HepG2 (cell line): Measurements from ENCODE around the gene STEAP1B.
"Not testable (repeated sequence)": the region's sequence is repeated elsewhere in the genome, so short reads cannot be mapped to it uniquely, and the experiment has no call there.

ENCODE experiments used
- ARNT2 ChIP-seq: sonication (generic); formaldehyde crosslinking; IDR thresholded peaks from 2 replicates; pipeline ENCODE4 v1.8.0; 2022; ENCODE audit warnings: mild to moderate bottlenecking, low read depth, missing genetic modification reagents, moderate library complexity
- EP300 ChIP-seq, 3 experiments: sonication (generic) in 1 of 3; formaldehyde crosslinking in 1 of 3; IDR thresholded peaks; 2 replicates each; pipeline versions ENCODE4 v1.5.1 to v1.6.1; 2011 to 2020; ENCODE audit warnings: low read depth in 2 of 3, low read length in 2 of 3, borderline replicate concordance in 1 of 3, improper control_type of control experiment in 1 of 3, mild to moderate bottlenecking in 1 of 3, missing genetic modification reagents in 1 of 3, moderate library complexity in 1 of 3
- KLF6 ChIP-seq: IDR thresholded peaks from 2 replicates; pipeline ENCODE4 v1.8.0; 2016; ENCODE audit warnings: missing biosample characterization, missing genetic modification reagents
- MTF1 ChIP-seq: sonication (generic); formaldehyde crosslinking; IDR thresholded peaks from 2 replicates; pipeline ENCODE4 v1.5.0; 2020; ENCODE audit warnings: missing genetic modification reagents
- NBN ChIP-seq: fragments of 450-650 bp; conservative IDR thresholded peaks from 2 replicates; pipeline ENCODE4 v1.6.1; 2017
- POLR2A ChIP-seq, 2 experiments: IDR thresholded peaks; 2 replicates each; pipeline ENCODE4 v1.6.1; 2011; ENCODE audit warnings: low read depth in 2 of 2, low read length in 2 of 2, mild to moderate bottlenecking in 1 of 2, moderate library complexity in 1 of 2; ENCODE audit not compliant: insufficient read depth in 1 of 2
- ZNF326 ChIP-seq: sonication (generic); formaldehyde crosslinking; IDR thresholded peaks from 2 replicates; pipeline ENCODE4 v1.4.0; 2020; ENCODE audit warnings: missing genetic modification reagents, borderline replicate concordance
- ZNF343 ChIP-seq: sonication (generic); formaldehyde crosslinking; IDR thresholded peaks from 2 replicates; pipeline ENCODE4 v1.4.0; 2020; ENCODE audit warnings: mild to moderate bottlenecking, missing genetic modification reagents
- TF ChIP-seq, protein P1 (sequence below): sonication (generic); formaldehyde crosslinking; IDR thresholded peaks from 2 replicates; pipeline ENCODE4 v1.5.0; 2020; ENCODE audit warnings: mild to moderate bottlenecking, missing genetic modification reagents, moderate library complexity
- TF ChIP-seq, protein P2 (sequence below): sonication (generic); formaldehyde crosslinking; IDR thresholded peaks from 2 replicates; pipeline ENCODE4 v1.4.0; 2020; ENCODE audit warnings: missing genetic modification reagents
- TF ChIP-seq, protein P3 (sequence below), 2 experiments: IDR thresholded peaks; 2 replicates each; pipeline ENCODE4 v1.6.1; 2011 to 2012; ENCODE audit warnings: low read length in 2 of 2, borderline replicate concordance in 1 of 2, low read depth in 1 of 2, mild to moderate bottlenecking in 1 of 2, moderate library complexity in 1 of 2
- TF ChIP-seq, protein P4 (sequence below): sonication (generic); formaldehyde crosslinking; IDR thresholded peaks from 2 replicates; pipeline ENCODE4 v1.4.0; 2020; ENCODE audit warnings: mild to moderate bottlenecking, missing genetic modification reagents

DNA sequence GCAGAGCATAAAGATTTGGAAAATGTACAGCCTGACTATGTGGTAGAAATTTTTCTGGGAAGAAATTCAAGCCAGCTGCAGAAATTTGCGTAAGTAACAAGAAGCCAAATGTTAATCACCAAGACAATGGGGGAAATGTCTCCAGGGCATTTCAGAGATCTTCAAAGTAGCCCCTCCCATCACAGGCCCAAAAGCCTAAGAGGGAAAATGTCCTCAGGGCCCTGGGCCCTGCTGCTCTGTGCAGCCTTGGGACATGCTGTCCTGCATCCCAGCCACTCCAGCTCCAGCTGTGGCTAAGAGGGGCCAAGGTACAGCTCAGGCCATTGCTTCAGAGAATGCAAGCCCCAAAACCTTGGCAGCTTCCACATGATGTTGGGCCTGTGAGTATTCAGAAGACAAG, 19.6 kb upstream of the STEAP1B start:
- TF ChIP-seq, protein P1, sequence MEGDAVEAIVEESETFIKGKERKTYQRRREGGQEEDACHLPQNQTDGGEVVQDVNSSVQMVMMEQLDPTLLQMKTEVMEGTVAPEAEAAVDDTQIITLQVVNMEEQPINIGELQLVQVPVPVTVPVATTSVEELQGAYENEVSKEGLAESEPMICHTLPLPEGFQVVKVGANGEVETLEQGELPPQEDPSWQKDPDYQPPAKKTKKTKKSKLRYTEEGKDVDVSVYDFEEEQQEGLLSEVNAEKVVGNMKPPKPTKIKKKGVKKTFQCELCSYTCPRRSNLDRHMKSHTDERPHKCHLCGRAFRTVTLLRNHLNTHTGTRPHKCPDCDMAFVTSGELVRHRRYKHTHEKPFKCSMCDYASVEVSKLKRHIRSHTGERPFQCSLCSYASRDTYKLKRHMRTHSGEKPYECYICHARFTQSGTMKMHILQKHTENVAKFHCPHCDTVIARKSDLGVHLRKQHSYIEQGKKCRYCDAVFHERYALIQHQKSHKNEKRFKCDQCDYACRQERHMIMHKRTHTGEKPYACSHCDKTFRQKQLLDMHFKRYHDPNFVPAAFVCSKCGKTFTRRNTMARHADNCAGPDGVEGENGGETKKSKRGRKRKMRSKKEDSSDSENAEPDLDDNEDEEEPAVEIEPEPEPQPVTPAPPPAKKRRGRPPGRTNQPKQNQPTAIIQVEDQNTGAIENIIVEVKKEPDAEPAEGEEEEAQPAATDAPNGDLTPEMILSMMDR: not testable (repeated sequence)
- TF ChIP-seq, protein P2, sequence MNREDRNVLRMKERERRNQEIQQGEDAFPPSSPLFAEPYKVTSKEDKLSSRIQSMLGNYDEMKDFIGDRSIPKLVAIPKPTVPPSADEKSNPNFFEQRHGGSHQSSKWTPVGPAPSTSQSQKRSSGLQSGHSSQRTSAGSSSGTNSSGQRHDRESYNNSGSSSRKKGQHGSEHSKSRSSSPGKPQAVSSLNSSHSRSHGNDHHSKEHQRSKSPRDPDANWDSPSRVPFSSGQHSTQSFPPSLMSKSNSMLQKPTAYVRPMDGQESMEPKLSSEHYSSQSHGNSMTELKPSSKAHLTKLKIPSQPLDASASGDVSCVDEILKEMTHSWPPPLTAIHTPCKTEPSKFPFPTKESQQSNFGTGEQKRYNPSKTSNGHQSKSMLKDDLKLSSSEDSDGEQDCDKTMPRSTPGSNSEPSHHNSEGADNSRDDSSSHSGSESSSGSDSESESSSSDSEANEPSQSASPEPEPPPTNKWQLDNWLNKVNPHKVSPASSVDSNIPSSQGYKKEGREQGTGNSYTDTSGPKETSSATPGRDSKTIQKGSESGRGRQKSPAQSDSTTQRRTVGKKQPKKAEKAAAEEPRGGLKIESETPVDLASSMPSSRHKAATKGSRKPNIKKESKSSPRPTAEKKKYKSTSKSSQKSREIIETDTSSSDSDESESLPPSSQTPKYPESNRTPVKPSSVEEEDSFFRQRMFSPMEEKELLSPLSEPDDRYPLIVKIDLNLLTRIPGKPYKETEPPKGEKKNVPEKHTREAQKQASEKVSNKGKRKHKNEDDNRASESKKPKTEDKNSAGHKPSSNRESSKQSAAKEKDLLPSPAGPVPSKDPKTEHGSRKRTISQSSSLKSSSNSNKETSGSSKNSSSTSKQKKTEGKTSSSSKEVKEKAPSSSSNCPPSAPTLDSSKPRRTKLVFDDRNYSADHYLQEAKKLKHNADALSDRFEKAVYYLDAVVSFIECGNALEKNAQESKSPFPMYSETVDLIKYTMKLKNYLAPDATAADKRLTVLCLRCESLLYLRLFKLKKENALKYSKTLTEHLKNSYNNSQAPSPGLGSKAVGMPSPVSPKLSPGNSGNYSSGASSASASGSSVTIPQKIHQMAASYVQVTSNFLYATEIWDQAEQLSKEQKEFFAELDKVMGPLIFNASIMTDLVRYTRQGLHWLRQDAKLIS (CRISPR knock-in tag): not testable (repeated sequence)
- TF ChIP-seq ARNT2 (CRISPR knock-in tag); KLF6 (CRISPR knock-in tag); MTF1 (CRISPR knock-in tag); ZNF343 (CRISPR knock-in tag); POLR2A (IDR thresholded peaks at IDR 0.05; ENCODE audit: insufficient read depth in 1 of 2, low read depth in 2 of 2, low read length in 2 of 2); ZNF326 (CRISPR knock-in tag); EP300 (IDR thresholded peaks at IDR 0.05; ENCODE audit: low read depth in 2 of 2, low read length in 2 of 2); EP300 (CRISPR knock-in tag; IDR thresholded peaks at IDR 0.05; ENCODE audit: borderline replicate concordance); NBN: not testable (repeated sequence)
- TF ChIP-seq, protein P3, sequence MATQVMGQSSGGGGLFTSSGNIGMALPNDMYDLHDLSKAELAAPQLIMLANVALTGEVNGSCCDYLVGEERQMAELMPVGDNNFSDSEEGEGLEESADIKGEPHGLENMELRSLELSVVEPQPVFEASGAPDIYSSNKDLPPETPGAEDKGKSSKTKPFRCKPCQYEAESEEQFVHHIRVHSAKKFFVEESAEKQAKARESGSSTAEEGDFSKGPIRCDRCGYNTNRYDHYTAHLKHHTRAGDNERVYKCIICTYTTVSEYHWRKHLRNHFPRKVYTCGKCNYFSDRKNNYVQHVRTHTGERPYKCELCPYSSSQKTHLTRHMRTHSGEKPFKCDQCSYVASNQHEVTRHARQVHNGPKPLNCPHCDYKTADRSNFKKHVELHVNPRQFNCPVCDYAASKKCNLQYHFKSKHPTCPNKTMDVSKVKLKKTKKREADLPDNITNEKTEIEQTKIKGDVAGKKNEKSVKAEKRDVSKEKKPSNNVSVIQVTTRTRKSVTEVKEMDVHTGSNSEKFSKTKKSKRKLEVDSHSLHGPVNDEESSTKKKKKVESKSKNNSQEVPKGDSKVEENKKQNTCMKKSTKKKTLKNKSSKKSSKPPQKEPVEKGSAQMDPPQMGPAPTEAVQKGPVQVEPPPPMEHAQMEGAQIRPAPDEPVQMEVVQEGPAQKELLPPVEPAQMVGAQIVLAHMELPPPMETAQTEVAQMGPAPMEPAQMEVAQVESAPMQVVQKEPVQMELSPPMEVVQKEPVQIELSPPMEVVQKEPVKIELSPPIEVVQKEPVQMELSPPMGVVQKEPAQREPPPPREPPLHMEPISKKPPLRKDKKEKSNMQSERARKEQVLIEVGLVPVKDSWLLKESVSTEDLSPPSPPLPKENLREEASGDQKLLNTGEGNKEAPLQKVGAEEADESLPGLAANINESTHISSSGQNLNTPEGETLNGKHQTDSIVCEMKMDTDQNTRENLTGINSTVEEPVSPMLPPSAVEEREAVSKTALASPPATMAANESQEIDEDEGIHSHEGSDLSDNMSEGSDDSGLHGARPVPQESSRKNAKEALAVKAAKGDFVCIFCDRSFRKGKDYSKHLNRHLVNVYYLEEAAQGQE (IDR thresholded peaks at IDR 0.05; ENCODE audit: borderline replicate concordance in 1 of 2, low read depth in 1 of 2, low read length in 2 of 2): not testable (repeated sequence)
- TF ChIP-seq, protein P4, sequence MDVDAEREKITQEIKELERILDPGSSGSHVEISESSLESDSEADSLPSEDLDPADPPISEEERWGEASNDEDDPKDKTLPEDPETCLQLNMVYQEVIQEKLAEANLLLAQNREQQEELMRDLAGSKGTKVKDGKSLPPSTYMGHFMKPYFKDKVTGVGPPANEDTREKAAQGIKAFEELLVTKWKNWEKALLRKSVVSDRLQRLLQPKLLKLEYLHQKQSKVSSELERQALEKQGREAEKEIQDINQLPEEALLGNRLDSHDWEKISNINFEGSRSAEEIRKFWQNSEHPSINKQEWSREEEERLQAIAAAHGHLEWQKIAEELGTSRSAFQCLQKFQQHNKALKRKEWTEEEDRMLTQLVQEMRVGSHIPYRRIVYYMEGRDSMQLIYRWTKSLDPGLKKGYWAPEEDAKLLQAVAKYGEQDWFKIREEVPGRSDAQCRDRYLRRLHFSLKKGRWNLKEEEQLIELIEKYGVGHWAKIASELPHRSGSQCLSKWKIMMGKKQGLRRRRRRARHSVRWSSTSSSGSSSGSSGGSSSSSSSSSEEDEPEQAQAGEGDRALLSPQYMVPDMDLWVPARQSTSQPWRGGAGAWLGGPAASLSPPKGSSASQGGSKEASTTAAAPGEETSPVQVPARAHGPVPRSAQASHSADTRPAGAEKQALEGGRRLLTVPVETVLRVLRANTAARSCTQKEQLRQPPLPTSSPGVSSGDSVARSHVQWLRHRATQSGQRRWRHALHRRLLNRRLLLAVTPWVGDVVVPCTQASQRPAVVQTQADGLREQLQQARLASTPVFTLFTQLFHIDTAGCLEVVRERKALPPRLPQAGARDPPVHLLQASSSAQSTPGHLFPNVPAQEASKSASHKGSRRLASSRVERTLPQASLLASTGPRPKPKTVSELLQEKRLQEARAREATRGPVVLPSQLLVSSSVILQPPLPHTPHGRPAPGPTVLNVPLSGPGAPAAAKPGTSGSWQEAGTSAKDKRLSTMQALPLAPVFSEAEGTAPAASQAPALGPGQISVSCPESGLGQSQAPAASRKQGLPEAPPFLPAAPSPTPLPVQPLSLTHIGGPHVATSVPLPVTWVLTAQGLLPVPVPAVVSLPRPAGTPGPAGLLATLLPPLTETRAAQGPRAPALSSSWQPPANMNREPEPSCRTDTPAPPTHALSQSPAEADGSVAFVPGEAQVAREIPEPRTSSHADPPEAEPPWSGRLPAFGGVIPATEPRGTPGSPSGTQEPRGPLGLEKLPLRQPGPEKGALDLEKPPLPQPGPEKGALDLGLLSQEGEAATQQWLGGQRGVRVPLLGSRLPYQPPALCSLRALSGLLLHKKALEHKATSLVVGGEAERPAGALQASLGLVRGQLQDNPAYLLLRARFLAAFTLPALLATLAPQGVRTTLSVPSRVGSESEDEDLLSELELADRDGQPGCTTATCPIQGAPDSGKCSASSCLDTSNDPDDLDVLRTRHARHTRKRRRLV: not testable (repeated sequence)
